NCI-H146 treated with DMSO at 0.1 percent for 48 hours (cell line): ENCODE measurements around the gene RGS7.
"Not testable (repeated sequence)": the region's sequence is repeated elsewhere in the genome, so short reads cannot be mapped to it uniquely, and the experiment has no call there.

Source experiments
- DNase-seq: peaks from one replicate; lab custom pipeline; 2025; ENCODE audit not compliant: unreplicated experiment; lab: John Stamatoyannopoulos, UW

Gene RGS7

GRCh38 chr1:240800291-240800690 lies 556.7 kb downstream of the RGS7 start:
- no peak for DNase-seq

GRCh38 chr1:240797050-240797449 lies 560.0 kb downstream of the RGS7 start:
- DNase-seq, result no peak

GRCh38 chr1:240794046-240794843 lies 562.8 kb downstream of the RGS7 start:
- DNase-seq, result no peak

GRCh38 chr1:240792915-240793529 lies 564.0 kb downstream of the RGS7 start:
- no peak for DNase-seq

GRCh38 chr1:240790856-240791255 lies 566.1 kb downstream of the RGS7 start:
- no peak for DNase-seq

- DNase-seq, result no peak
These were observed 570.1 kb downstream of the RGS7 start for GRCh38 chr1:240786880-240787279.

- DNase-seq, result no peak
These were observed 572.2 kb downstream of the RGS7 start for GRCh38 chr1:240784776-240785175.

- DNase-seq, result peak; percentile 59
These were observed 573.3 kb downstream of the RGS7 start for GRCh38 chr1:240783728-240784137.

GRCh38 chr1:240776237-240776636 lies 580.8 kb downstream of the RGS7 start:
- no peak for DNase-seq

- DNase-seq, result no peak
These were observed 584.9 kb downstream of the RGS7 start for GRCh38 chr1:240772131-240772530.

GRCh38 chr1:240771450-240771849 lies 585.6 kb downstream of the RGS7 start:
- DNase-seq, result no peak

GRCh38 chr1:240768979-240769378 lies 588.0 kb downstream of the RGS7 start:
- peak; percentile 24 for DNase-seq

- no peak for DNase-seq
These were observed 590.2 kb downstream of the RGS7 start for GRCh38 chr1:240766831-240767230.

- no peak for DNase-seq
These were observed 591.2 kb downstream of the RGS7 start for GRCh38 chr1:240765732-240766363.

- DNase-seq, result no peak
These were observed 593.2 kb downstream of the RGS7 start for GRCh38 chr1:240763771-240764170.

GRCh38 chr1:240763095-240763494 lies 593.9 kb downstream of the RGS7 start:
- DNase-seq, result not testable (repeated sequence)

GRCh38 chr1:240762471-240762987 lies 594.5 kb downstream of the RGS7 start:
- not testable (repeated sequence) for DNase-seq

GRCh38 chr1:240758777-240759176 lies 598.2 kb downstream of the RGS7 start:
- not testable (repeated sequence) for DNase-seq

- no peak for DNase-seq
These were observed 598.7 kb downstream of the RGS7 start for GRCh38 chr1:240758296-240758695.

GRCh38 chr1:240747907-240748306 lies 609.1 kb downstream of the RGS7 start:
- DNase-seq, result no peak

- no peak for DNase-seq
These were observed 613.3 kb downstream of the RGS7 start for GRCh38 chr1:240743705-240744104.

- DNase-seq, result no peak
These were observed 617.3 kb downstream of the RGS7 start for GRCh38 chr1:240739754-240740153.
